Measurements from ENCODE around the gene TMEM39A. TPM values are rescaled to one million over a fixed set of nuclear protein-coding genes. Genes with fewer than 3 reads are reported as not detected.

TMEM39A gene
- total and polyA plus RNA-seq, 2 donors (not counting 1 experiment from before 2014, with no cell fraction given) = 48.0 to 59.0 TPM

GRCh38 chr3:119443179-119443578, 20.2 kb downstream of the TMEM39A start:
- no peaks in the 10 kb centered on the region for H3K4me1 ChIP-seq (ENCODE audit: control insufficient read depth, extremely low read depth, insufficient read depth, low read length)
- DNase-seq (ENCODE audit: low read depth in 2 of 2) = no peak
- H3K36me3 ChIP-seq (ENCODE audit: control insufficient read depth, insufficient read depth, low read length) = peaks cover 9% of the 10 kb centered on the region
- no peaks in the 10 kb centered on the region for H3K9me3 ChIP-seq (ENCODE audit: control insufficient read depth, insufficient read depth, low read depth, low read length)
- no peaks in the 10 kb centered on the region for H3K79me2 ChIP-seq (ENCODE audit: control insufficient read depth, insufficient read depth, low read length)
- no peaks in the 10 kb centered on the region for H3K27me3 ChIP-seq (ENCODE audit: control insufficient read depth, insufficient read depth, low read length)
- H3K27ac ChIP-seq (ENCODE audit: insufficient read depth, low read length) = no peak overlapping the region
- no peak for TF ChIP-seq CTCF (conservative IDR thresholded peaks at IDR 0.05 in 1 of 2, IDR thresholded peaks at IDR 0.05 in 1 of 2; ENCODE audit: low read depth in 1 of 2, low read length in 2 of 2)
- no peak overlapping the region for H3K4me2 ChIP-seq (ENCODE audit: extremely low read depth, insufficient read depth, low read length)
- H3K4me3 ChIP-seq (replicated peaks in 1 of 4; ENCODE audit: control extremely low read depth in 1 of 4, insufficient read depth in 1 of 4, low read depth in 3 of 4, low read length in 4 of 4) = no peak overlapping the region
- H2AFZ ChIP-seq (ENCODE audit: low read length) = no peak overlapping the region
- H4K20me1 ChIP-seq (ENCODE audit: control insufficient read depth, extremely low read depth, insufficient read depth, low read length) = no peaks in the 10 kb centered on the region
- no peak overlapping the region for H3K9ac ChIP-seq (ENCODE audit: insufficient read depth, low read length)

GRCh38 chr3:119437691-119438258, 25.6 kb downstream of the TMEM39A start:
- Histone ChIP-seq H3K4me2 (ENCODE audit: extremely low read depth, insufficient read depth, low read length) (no peak overlapping the region), H4K20me1 (ENCODE audit: control insufficient read depth, extremely low read depth, insufficient read depth, low read length) (no peaks in the 10 kb centered on the region), H3K36me3 (ENCODE audit: control insufficient read depth, insufficient read depth, low read length) (peaks cover 14% of the 10 kb centered on the region), H3K27me3 (ENCODE audit: control insufficient read depth, insufficient read depth, low read length) (no peaks in the 10 kb centered on the region), H3K4me3 (replicated peaks in 1 of 4; ENCODE audit: control extremely low read depth in 1 of 4, insufficient read depth in 1 of 4, low read depth in 3 of 4, low read length in 4 of 4) (no peak overlapping the region), H3K4me1 (ENCODE audit: control insufficient read depth, extremely low read depth, insufficient read depth, low read length) (no peaks in the 10 kb centered on the region), H3K27ac (ENCODE audit: insufficient read depth, low read length) (no peak overlapping the region), H3K79me2 (ENCODE audit: control insufficient read depth, insufficient read depth, low read length) (no peaks in the 10 kb centered on the region), H3K9me3 (ENCODE audit: control insufficient read depth, insufficient read depth, low read depth, low read length) (no peaks in the 10 kb centered on the region), H2AFZ (ENCODE audit: low read length) (no peak overlapping the region), H3K9ac (ENCODE audit: insufficient read depth, low read length) (no peak overlapping the region)
- DNase-seq (ENCODE audit: low read depth in 2 of 2) = no peak
- no peak for TF ChIP-seq EZH2 (IDR thresholded peaks at IDR 0.05; ENCODE audit: low read length, missing control alignments)
- TF ChIP-seq CTCF (conservative IDR thresholded peaks at IDR 0.05 in 1 of 2, IDR thresholded peaks at IDR 0.05 in 1 of 2; ENCODE audit: low read depth in 1 of 2, low read length in 2 of 2) = no peak

GRCh38 chr3:119436977-119437376, 26.4 kb downstream of the TMEM39A start:
- H3K36me3 ChIP-seq (ENCODE audit: control insufficient read depth, insufficient read depth, low read length) = peaks cover 14% of the 10 kb centered on the region

More at GRCh38 chr3:119436977-119437376, 26.4 kb downstream of the TMEM39A start:
- TF ChIP-seq CTCF (conservative IDR thresholded peaks at IDR 0.05 in 1 of 2, IDR thresholded peaks at IDR 0.05 in 1 of 2; ENCODE audit: low read depth in 1 of 2, low read length in 2 of 2) (no peak), EZH2 (IDR thresholded peaks at IDR 0.05; ENCODE audit: low read length, missing control alignments) (no peak)
- DNase-seq (ENCODE audit: low read depth in 2 of 2) = no peak
- Histone ChIP-seq H4K20me1 (ENCODE audit: control insufficient read depth, extremely low read depth, insufficient read depth, low read length) (no peaks in the 10 kb centered on the region), H2AFZ (ENCODE audit: low read length) (no peak overlapping the region), H3K9me3 (ENCODE audit: control insufficient read depth, insufficient read depth, low read depth, low read length) (no peaks in the 10 kb centered on the region), H3K27ac (ENCODE audit: insufficient read depth, low read length) (no peak overlapping the region), H3K79me2 (ENCODE audit: control insufficient read depth, insufficient read depth, low read length) (no peaks in the 10 kb centered on the region), H3K4me3 (replicated peaks in 1 of 4; ENCODE audit: control extremely low read depth in 1 of 4, insufficient read depth in 1 of 4, low read depth in 3 of 4, low read length in 4 of 4) (no peak overlapping the region), H3K4me2 (ENCODE audit: extremely low read depth, insufficient read depth, low read length) (no peak overlapping the region), H3K9ac (ENCODE audit: insufficient read depth, low read length) (no peak overlapping the region), H3K4me1 (ENCODE audit: control insufficient read depth, extremely low read depth, insufficient read depth, low read length) (no peaks in the 10 kb centered on the region), H3K27me3 (ENCODE audit: control insufficient read depth, insufficient read depth, low read length) (no peaks in the 10 kb centered on the region)
